ENCODE results near the gene HLA-A.

GRCh38 chr6:29990931-29991330, 48.6 kb downstream of the HLA-A start:
- TF ChIP-seq POLR2A (IDR thresholded peaks at IDR 0.05; ENCODE audit: low read length) (no peak), GATA1 (IDR thresholded peaks at IDR 0.05; ENCODE audit: low read depth, low read length) (no peak)
